Upper lobe of left lung (tissue), 4 donors: ENCODE measurements around the gene CDHR5.

Experiments used
- CTCF ChIP-seq, 6 experiments: fragments of 450-650 bp in 4 of 6; fragments of 200-600 bp in 2 of 6; sonication (generic) in 2 of 6; IDR thresholded peaks; one replicate each; pipeline ENCODE4 v1.5.1; 2016 to 2019; ENCODE audit warnings: antibody characterized with exemption in 6 of 6
- EP300 ChIP-seq, 4 donors: sonication (generic); formaldehyde crosslinking; IDR thresholded peaks; one replicate each; pipeline ENCODE4 v1.5.1; 2017; ENCODE audit warnings: antibody characterized with exemption in 4 of 4, control low read depth in 2 of 4
- POLR2A ChIP-seq, 4 donors: fragments of 450-650 bp; IDR thresholded peaks; one replicate each; pipeline ENCODE4 v1.5.1; 2016 to 2017; ENCODE audit warnings: antibody characterized with exemption in 4 of 4, mild to moderate bottlenecking in 2 of 4
- POLR2AphosphoS5 ChIP-seq, 2 donors: sonication (generic); formaldehyde crosslinking; IDR thresholded peaks; one replicate each; pipeline ENCODE4 v1.5.1; 2017; ENCODE audit warnings: antibody characterized with exemption in 2 of 2

- no peak for TF ChIP-seq CTCF (IDR thresholded peaks at IDR 0.05)
- no peak for TF ChIP-seq POLR2A (IDR thresholded peaks at IDR 0.05)
- no peak for TF ChIP-seq POLR2AphosphoS5 (IDR thresholded peaks at IDR 0.05)
- no peak for TF ChIP-seq EP300 (IDR thresholded peaks at IDR 0.05)
Measured at GRCh38 chr11:569158-569885, 55.4 kb downstream of the CDHR5 start.
